Fibroblast of peridontal ligament (primary cell): Measurements from ENCODE around the gene ANKLE1.
"Not testable (repeated sequence)": the region's sequence is repeated elsewhere in the genome, so short reads cannot be mapped to it uniquely, and the experiment has no call there.

Experiments used
- DNase-seq: peaks from one replicate; pipeline ENCODE4 v3.0.0-alpha.2; 2010; ENCODE audit errors: extremely low read depth

Gene ANKLE1

DNA sequence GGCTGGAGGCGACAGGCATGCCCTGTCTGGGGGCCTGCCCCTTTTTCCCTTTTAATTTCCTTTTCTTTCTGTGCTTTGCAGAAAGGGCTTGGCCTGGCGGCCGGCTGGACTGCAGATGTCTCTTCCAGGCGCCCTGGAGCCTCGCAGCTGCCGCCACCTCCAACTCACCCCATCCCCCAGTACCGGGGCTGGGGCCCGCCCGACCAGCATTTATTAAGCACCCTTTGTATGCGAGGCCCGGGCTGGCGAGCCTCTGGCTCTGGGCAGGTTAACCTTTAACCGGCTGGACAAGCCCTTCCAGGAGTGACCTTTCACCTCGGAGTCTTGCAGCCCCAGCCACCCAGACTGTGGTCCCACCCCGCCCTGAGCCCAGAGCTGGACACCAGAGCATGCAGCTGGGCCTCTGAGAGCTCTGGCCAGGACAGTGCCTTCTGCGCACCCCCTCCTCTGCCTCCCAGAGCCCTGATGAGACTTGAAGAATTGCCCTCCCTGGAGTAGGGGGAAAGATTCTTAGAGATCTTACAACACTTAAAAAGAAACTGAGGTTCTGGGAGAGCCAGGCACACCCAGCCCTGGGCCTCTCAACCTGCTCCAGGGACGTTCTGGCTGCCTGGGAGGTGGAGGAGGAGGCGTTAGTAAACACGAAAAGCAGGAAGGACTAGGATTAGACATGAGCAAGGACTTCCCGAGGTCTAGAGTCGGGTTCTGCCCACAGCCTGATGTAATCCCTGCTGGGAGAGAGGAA is 34.8 kb upstream of the ANKLE1 start:
- DNase-seq = peak; percentile 26

DNA sequence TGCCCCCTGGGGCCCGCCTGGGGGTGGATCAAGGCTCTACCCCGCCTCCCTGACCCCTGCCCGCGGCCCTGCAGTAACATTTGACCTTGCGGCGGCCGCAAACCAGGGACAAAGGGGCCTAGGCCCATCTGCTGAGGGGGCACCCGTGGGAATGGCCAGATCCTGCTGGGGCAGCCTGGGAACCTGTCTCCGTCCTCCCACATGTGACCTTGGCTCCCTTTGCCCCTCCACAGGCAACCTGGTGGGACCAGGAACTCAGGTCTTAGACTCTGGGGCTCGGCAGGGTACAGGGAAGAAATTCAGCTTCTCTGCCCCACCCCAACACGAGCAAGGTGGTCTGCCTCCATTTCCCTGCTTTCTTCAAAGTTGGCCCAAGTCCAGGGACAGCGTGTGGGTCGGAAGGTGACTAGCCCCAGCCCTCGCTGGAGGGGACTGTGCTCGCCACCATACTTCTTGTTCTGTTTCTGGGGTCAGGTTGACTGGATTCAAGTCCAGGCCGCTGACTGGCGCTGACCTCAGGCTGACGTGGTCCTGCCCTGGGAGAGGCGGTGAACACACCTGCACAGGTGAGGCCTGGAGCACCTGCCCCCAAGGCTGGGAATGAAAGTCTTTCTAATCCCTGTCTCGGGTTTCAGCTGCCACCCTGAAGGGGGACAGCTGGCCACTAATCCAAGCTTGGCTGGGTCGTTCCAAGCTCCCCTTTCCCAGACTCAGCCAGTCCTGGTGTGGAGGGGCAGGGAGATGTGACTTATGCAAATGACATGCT is 33.5 kb upstream of the ANKLE1 start:
- DNase-seq = no peak

DNA sequence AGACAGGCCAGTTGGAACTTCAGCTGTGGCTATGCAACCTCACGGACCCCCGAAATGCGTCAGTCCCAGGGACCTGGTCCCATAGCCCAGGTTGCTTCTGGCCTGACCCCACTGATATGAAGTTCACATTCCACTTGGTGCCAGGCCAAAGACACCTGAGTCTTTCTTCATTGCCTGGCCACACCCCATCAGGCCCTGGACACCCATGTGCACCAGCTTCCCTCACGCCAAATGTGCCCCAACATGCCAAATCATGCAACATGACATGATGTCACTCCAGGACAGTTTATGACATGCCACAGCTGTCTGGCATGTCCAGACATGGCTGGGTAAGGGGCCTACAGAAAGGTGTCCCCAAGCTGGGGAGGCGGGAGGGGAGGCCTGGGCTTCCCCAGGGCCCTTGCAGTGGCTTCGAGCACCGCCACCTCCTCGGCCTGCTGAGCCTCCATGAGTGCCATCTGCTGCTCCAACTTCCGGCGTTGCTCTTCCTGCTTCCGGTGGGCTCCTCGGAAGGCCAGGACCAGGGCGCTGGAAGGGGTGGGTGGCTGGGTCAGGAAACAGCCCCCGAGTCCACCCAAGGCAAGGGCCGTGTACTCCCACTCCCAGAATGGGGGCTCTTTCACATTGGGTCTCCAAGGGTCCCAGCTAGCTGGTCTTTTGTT is 31.7 kb upstream of the ANKLE1 start:
- DNase-seq = no peak

DNA sequence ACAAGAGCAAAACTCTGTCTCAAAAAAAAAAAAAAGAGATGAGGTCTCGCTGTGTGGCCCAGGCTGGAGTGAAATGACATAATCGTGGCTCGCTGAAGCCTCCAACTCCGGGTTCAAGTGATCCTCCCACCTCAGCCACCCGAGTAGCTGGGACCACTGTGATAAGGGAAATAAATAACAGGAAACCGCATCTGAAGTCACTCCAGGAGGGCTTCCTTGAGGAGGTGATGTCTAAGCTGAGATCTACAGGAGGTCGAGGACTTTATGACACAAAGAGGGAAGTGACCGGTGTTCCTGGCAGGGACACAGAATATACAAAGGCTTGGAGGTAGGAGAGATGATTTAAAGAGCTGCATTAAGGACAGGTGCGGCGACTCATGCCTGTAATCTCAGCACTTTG is 27.1 kb upstream of the ANKLE1 start:
- DNase-seq = no peak

DNA sequence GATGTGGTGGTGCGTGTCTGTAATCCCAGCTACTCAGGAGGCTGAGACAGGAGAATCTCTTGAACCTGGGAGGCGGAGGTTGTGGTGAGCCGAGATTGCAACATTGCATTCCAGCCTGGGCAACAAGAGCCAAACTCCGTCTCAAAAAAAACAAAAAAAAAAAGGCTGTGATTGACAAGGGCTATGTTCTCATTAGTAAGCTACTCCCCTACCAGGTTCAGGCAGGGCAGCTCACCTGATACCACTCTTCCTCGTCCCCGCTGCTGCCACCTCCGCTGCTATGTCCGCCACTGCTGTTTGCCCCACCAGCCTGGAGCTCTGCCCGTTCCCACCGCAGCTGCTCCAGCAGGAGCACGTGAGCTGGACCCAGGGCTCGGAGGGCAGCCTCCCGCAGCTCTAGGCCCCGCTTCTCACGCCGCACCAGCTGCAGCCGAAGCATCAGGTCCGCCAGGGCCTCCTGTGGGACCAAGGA is 26.5 kb upstream of the ANKLE1 start:
- no peak for DNase-seq

DNA sequence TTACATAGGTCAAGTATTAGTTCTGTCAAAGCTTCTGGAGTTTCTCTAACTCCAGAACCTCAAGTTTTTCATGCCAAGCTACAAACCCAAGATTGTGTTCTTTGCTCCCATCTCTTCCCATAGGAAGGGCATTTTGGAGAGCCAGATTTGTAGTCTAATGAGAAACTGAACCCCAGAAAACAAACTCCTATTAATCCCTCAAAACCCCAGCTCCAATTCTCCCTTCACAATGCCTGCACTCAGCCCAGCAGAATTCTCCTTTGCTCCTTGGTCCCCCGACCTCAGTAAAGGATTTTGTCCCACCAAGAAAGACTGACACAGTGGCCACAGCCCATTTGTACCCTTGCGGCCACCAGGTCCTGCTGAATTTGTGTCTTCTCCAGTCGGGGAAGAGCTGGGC is 25.6 kb upstream of the ANKLE1 start:
- no peak for DNase-seq

DNA sequence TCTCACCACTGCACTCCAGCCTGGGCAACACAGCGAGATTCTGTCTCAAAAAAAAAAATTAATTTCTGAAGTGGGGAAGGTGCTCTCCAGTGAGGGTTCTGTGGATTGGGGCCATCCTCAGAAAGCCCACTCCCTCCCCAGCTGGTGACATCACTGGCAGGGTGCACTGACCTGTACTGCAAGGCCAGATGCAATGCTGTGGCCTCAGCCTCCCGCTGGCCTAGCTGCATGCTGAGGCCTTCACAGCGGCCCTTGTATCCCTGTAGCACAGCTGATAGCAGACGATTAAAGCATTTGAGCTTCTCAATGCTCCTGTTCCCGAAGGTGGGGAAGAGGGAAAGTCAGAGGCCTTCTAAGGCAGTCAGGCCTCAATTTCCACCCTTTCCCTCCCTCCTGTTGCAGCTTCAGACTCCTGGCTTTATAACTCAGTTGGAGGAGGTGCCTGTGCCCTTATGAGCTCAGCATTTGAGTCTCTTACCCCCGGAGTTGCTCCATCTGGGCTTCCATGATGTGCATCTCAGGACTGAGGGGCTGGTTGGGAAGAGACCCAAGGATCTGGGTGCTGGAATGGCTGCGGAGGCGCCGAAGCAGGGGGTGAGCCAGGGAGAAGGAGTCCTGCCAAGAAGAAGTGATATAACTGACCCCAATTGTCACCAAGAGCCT is 22.5 kb upstream of the ANKLE1 start:
- no peak for DNase-seq

DNA sequence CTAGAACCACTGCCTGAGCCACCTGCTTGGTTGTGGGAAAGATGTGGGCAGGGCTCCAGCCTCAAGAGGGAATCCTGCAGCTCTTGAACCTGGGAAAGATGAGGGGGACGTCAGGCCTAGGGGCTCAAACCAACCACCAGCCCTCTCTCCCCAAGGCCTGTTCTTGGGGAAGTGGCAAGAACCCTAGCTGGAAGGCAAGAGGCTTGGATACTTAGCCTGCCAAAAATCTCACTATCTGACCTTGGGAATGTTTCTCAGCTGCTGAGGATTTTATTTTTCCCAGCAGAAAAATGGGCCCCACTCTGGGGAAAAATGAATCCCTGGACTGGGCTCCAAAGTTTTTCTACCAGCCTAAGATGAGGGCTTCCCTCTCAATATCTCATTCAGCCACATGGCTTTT is 21.8 kb upstream of the ANKLE1 start:
- no peak for DNase-seq

DNA sequence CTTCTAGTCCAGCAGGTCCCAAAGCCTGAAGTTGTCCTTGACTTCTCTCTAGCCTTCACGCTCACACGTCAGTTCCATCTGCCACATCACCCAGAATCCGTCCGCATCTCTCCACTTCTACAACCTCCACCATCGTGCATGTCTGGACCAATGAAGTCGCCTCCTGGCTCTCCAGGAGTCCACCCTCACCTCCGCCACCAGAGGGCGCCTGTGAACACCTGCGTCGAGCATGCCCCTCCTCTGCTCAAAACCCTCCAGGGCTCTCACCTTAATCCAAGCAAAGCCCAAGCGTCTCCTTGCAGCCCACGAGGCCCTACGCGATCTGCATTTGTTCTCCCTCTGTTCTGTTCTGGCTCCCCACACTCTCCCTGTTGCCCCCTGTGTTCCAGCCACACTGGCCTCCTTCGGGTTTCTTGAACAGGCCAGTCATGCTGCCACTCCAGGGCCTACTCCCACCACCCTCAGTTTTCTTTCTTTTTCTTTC is 20.8 kb upstream of the ANKLE1 start:
- peak; percentile 62 for DNase-seq

DNA sequence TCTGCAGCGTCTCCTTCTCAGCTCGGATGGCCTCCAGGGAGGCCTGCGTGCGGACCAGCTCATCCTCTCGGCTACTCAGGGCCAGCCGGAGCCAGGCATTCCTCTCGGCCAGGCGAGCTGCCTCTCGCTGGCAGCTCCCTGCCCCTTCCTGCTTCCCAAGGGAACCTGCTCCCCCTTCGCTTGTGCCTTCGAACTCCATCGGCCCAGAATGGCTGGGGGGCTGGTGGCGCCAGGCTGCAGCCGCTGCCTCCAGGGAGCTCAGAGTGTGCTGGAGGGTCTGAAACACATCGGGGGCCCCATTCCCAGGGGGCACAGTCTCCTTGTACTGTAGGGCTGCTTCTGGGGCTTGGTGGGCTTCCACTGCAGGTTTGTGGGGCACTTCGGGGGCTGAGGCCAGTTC is 19.1 kb upstream of the ANKLE1 start:
- DNase-seq = no peak

DNA sequence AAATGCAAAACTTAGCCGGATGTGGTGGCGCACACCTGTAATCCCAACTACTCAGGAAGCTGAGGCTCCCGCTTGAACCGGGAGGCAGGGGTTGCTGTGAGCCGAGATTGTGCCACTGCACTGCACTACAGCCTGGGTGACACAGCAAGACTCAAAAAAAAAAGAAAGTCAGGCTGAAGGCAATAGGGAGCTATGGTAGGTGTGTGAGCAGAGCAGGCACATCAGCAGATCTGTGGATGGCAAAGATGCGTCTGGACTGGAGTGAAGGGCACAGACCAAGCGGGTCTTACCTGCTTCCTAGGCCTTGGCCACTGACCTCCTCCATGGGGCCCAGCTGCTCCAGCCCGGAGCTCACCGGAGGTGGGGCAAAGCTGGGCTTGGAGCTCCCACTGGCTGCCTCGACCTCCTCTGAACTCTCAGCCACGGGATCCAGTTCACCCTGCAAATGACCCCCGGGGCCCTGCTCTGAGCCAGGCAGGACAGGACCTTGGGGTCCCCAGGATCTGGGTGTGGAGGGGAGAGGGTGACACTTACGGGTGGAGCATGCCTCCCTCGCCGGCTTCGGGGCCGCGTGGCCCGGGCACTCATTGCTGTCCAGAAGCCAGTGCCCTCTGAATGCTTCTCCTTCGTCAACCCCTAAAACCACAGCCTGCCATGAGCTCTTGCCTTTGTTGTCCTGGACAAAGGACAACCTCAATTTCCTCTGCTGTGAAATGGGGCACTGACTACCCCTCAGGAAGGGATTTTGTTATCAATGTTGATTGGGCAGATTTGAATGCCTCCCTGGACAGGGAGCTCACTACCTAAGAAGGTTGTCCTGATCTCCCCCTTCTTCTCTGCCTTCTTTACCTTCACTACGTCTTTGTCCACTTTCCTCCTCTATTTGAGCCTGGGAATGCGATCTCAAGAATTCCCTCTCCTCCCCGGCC is 17.7 kb upstream of the ANKLE1 start:
- no peak for DNase-seq

DNA sequence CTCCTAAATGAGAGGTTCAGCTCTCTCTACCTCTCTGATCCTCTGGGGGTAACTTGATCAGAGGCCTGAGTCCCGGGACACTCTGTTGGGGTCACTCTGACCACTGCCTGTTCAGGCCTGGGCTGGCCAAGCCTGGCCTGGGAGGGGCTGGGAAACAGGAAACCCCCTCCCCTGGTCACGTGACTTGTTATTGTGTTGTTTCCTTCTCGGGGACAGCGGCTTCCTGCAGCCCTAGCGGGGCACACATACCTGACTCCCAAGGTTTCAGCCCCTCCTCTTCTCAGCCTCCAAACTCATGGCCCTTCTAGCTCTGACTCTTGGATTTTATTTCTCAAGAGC is 17.1 kb upstream of the ANKLE1 start, which contains the start of gene USHBP1:
TSS of gene USHBP1 (minus strand) at position 105 of the 339 bp plus-strand sequence. CDS start 446 bp downstream, outside the sequence.
- DNase-seq = no peak

DNA sequence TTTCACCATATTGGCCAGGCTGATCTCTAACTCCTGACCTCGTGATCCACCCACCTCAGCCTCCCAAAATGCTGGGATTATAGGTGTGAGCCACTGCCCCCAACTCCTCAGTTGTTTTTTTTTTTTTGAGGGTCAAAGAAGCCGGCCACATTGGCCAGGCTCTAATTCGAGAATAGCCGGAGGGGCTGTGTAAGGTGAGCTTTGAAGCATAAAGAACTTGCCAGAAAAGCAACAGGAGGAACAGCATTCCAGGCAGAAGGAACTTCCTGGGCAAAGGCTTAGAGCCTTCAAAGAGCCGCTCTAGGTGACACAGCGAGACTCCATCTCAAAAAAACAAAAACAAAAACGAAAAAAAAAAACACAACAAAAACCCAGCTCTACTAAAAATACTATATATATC is 15.7 kb upstream of the ANKLE1 start:
- DNase-seq = no peak

DNA sequence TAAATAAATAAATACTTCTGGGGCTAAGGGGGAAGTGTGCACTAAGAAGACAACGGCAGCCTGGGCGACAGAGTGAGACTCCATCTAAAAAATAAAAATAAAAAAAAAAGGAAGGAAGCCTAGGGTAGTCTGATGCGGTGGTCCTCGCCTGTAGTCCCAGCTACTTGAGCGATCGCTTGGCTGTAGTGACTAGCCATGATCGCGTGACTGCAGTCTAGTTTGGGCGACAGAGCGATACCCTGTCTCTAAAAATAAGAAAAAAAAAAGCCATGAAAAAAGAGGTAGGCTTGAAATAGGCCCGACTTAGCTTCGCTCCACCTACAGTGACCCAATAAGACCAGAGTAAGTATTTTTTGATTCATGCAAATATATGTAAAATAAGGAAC is 15.1 kb upstream of the ANKLE1 start:
- no peak for DNase-seq

DNA sequence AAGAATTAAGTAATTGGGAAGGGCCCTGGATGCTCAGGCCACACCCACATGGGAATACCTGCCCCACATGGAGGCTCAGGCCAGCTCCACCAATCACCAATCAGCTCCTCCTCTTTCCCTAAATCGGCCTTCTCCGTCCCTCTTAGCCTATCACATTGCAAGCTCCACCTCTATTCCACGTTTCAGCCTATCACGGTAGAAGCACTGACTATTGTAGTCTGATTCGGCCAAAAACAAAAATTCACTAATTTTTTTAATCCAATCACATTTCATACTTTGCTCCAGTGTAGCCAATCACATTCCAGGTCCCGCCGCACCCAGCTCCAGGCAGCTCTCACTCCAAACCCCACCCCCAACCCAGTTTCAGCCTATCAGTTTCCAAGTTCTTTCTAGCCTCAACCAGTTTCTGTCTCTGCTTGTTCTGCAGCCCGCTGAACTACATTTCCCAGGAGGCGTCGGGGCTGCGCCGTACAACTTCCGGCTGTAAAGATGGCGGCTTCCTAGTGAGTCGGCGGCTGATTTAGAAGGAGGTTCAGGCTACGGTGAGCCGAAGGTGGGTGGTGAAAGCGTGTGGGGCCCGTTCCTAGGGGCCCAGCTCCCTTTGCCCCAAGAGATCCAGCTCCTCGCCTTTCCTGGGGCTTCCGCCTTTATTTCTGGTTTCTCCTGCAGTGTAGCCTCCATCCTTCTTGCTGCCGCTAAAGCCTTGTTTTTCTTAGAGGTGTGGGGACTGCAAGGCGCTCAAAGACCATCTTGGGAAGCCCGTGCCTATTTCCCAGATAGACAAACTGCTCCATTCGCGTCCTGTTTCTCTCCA is 14.5 kb upstream of the ANKLE1 start, which contains the start of gene BABAM1:
TSS of gene BABAM1 (plus strand) at position 469 of the 814 bp plus-strand sequence. CDS start 1,364 bp downstream, outside the sequence.
- DNase-seq = peak; percentile 100

DNA sequence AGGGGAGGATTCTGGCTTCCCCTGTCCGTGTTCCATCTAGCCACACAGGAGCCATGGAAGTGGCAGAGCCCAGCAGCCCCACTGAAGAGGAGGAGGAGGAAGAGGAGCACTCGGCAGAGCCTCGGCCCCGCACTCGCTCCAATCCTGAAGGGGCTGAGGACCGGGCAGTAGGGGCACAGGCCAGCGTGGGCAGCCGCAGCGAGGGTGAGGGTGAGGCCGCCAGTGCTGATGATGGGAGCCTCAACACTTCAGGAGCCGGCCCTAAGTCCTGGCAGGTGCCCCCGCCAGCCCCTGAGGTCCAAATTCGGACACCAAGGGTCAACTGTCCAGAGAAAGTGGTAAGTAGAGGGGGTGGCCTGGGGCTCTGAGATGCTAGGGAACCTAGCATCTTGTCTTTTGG is 12.9 kb upstream of the ANKLE1 start:
- DNase-seq = no peak

DNA sequence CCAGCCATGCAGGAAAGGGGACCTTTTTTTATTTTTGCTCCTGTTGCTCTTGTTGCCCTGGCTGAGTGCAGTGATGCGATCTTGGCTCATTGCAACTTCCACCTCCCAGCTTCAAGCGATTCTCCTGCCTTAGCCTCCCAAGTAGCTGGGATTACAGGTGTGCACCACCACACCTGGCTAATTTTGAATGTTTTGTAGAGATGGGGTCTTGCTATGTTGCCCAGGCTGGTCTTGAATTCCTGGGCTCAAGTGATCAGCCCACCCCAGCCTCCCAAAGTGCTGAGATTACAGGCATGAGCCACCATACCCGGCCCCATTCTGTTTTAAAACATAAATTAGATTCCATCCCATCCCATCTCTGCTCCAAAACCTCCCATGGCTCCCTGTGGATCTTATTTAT is 6.8 kb upstream of the ANKLE1 start:
- not testable (repeated sequence) for DNase-seq

DNA sequence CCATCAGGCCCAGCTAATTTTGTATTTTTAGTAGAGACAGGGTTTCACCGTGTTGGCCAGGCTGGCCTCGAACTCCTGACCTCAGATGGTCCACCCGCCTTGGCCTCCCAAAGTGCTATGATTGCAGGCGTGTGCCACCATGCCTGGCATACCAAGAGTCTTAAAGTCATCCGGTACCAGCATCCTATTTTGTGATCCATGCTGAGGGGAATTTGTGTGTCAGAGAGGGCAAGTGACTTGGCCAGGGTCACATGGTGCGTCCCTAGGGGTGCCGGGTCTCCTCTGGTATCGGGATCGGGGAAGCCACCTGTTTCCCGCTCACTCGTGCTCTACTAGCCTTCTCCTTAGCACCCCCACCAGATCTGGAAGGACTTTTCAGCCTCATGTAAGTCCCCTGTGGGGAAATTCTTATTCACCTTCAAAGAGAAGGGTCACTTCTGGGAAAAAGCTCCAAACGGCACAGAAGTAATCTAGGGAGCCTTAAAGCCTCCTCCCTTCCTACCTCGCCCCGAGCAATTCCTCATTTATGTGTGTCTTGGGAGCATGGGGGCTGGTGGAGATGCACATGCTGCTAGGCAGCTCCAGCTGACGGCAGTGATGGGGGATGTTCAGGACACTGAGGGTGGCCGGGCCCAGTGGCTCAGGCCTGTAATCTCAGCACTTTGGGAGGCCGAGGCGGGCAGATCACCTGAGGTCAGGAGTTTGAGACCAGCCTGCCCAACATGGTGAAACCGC is 6.1 kb upstream of the ANKLE1 start:
- DNase-seq = no peak

DNA sequence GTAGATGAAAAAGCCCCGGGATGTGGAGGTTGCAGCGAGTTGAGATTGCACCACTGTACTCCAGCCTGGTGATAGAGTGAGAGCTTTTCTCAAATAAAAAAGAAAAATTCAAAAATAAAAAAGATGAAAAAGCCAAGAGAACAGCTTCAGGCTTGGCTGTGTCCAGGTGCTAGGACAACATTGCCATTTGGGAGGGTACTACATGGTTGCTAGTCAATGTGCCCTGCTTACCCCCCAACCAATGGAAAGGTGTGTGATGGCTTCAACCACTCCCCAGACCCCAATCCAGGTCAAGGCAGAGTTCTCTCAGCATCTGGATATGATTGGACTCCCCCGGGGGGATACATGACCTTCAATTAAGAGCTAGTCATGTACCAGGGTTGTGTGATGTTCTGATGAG is 2.3 kb upstream of the ANKLE1 start:
- DNase-seq = no peak
